Amniotic epithelial cell (primary cell): ENCODE data around the gene CERS1.

ENCODE experiments used
- DNase-seq: peaks from one replicate; pipeline ENCODE4 v3.0.0-alpha.2; 2010; ENCODE audit warnings: low read depth

The CERS1 gene

GRCh38 chr19:18895824-18896341 is at the start of gene CERS1:
CERS1 (minus strand) TSS chr19:18896158; CDS start chr19:18896072, 86 bp downstream.
- DNase-seq: no peak

- DNase-seq: no peak
Observed at GRCh38 chr19:18945297-18945696, 49.3 kb upstream of the CERS1 start.

- no peak for DNase-seq
Observed at GRCh38 chr19:18943465-18943864, 47.5 kb upstream of the CERS1 start.

- DNase-seq: no peak
Observed at GRCh38 chr19:18942692-18943091, 46.7 kb upstream of the CERS1 start.

GRCh38 chr19:18941628-18942354 is 45.8 kb upstream of the CERS1 start:
- no peak for DNase-seq

GRCh38 chr19:18940769-18941627 is 45.0 kb upstream of the CERS1 start, which contains the start of gene HOMER3:
HOMER3 (minus strand) TSS chr19:18941217; CDS start chr19:18938982, 2,235 bp downstream.
- peak; percentile 38 for DNase-seq

GRCh38 chr19:18939922-18940768 is 44.2 kb upstream of the CERS1 start:
- peak; percentile 34 for DNase-seq

GRCh38 chr19:18939163-18939562 is 43.2 kb upstream of the CERS1 start:
- DNase-seq: no peak

GRCh38 chr19:18933297-18933696 is 37.3 kb upstream of the CERS1 start:
- DNase-seq: no peak

- peak; percentile 79 for DNase-seq
Observed at GRCh38 chr19:18932216-18932841, 36.4 kb upstream of the CERS1 start.

- DNase-seq: no peak
Observed at GRCh38 chr19:18931316-18932162, 35.6 kb upstream of the CERS1 start.

GRCh38 chr19:18929311-18929710 is 33.4 kb upstream of the CERS1 start:
- DNase-seq: no peak

- no peak for DNase-seq
Observed at GRCh38 chr19:18928018-18928805, 32.3 kb upstream of the CERS1 start.

- DNase-seq: no peak
Observed at GRCh38 chr19:18924684-18925213, 28.8 kb upstream of the CERS1 start.

- no peak for DNase-seq
Observed at GRCh38 chr19:18922228-18922985, 26.4 kb upstream of the CERS1 start.

GRCh38 chr19:18921593-18921992 is 25.6 kb upstream of the CERS1 start:
- DNase-seq: no peak

- DNase-seq: no peak
Observed at GRCh38 chr19:18920400-18920799, 24.4 kb upstream of the CERS1 start.

- DNase-seq: no peak
Observed at GRCh38 chr19:18919900-18920214, 23.9 kb upstream of the CERS1 start.
